ENCODE data around the gene SHH. TPM values are rescaled to one million over a fixed set of nuclear protein-coding genes. Genes with fewer than 3 reads are reported as not detected.

The SHH gene
- polyA plus RNA-seq, 3 donors, result not detected

DNA sequence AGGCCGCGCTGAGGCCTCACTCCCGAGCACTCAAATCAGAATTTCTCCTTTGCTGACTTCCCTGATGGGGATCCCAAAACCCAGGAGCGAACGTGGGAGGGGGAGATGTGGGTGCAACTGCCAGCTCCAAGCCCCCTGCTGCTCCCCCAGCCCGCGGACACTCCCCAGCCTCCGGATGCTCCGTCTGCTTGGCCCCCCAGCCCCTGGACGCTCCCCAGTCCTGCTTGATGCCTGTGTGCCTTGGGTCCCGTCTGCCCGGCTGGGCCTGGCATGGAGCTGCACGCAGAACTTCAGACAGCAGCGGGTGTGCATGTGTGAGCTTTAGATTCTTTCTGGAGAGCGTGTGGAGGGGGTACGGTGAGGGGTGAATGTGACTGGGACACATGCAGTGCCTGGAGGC lies 4.7 kb upstream of the SHH start:
- intact Hi-C loops (cut with micrococcal nuclease), result no loop called here

DNA sequence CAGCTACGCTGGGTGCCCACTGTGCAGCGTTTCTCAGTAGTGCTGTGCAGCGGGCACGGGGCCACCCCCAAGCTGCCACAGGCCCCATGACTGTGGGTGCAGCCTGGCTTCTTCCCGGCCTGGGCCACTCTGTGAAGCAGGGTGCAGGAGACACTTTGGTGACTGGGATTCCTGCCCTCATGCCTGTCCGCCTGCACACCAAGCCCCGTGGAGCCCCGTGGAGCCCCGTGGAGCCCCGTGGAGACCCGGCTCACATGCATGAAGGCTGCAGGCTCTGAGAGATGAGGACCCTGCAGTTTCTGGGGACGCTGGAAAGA lies 3.9 kb upstream of the SHH start:
- H3K4me3 Mint-ChIP-seq, result no peak overlapping the region
- Histone ChIP-seq H3K27ac (ENCODE audit: low read depth in 1 of 2, low read length in 2 of 2) (no peak overlapping the region), H2AFZ (ENCODE audit: insufficient read depth, low read depth, low read length, poor library complexity, severe bottlenecking) (no peak overlapping the region), H3K9me3 (replicated peaks in 1 of 2; ENCODE audit: control insufficient read depth in 1 of 2, insufficient read depth in 1 of 2, low read length in 2 of 2) (peaks cover 8 to 22% of the 10 kb centered on the region in 2 donors), H4K20me1 (ENCODE audit: insufficient read depth, low read length) (no peaks in the 10 kb centered on the region), H3K4me2 (replicated peaks; ENCODE audit: extremely low read depth, low read length, poor library complexity, severe bottlenecking) (no peak overlapping the region), H3K36me3 (replicated peaks in 1 of 2; ENCODE audit: control insufficient read depth in 1 of 2, insufficient read depth in 2 of 2, low read length in 2 of 2) (no peaks in the 10 kb centered on the region), H3K4me1 (ENCODE audit: control insufficient read depth in 1 of 2, insufficient read depth in 2 of 2, low read length in 2 of 2) (no peaks in the 10 kb centered on the region), H3K27me3 (ENCODE audit: control insufficient read depth in 2 of 2, insufficient read depth in 2 of 2, low read length in 2 of 2) (peaks cover 27 to 48% of the 10 kb centered on the region in 2 donors), H3K9ac (ENCODE audit: insufficient read depth, low read length, poor library complexity, severe bottlenecking) (no peak overlapping the region), H3K79me2 (ENCODE audit: insufficient read depth, low read length) (no peaks in the 10 kb centered on the region), H3K4me3 (replicated peaks in 1 of 3; ENCODE audit: low read depth in 2 of 3, low read length in 3 of 3) (no peak overlapping the region)
- intact Hi-C loops (cut with micrococcal nuclease), result no loop called here
- peaks cover 10% of the 10 kb centered on the region for H3K4me1 Mint-ChIP-seq
- DNase-seq, result no peak
- WGBS (ENCODE audit: insufficient coverage), result 87% methylated on average over 12 of the region's 12 CpGs
- H3K27ac Mint-ChIP-seq, result no peak overlapping the region
- TF ChIP-seq, protein P1, sequence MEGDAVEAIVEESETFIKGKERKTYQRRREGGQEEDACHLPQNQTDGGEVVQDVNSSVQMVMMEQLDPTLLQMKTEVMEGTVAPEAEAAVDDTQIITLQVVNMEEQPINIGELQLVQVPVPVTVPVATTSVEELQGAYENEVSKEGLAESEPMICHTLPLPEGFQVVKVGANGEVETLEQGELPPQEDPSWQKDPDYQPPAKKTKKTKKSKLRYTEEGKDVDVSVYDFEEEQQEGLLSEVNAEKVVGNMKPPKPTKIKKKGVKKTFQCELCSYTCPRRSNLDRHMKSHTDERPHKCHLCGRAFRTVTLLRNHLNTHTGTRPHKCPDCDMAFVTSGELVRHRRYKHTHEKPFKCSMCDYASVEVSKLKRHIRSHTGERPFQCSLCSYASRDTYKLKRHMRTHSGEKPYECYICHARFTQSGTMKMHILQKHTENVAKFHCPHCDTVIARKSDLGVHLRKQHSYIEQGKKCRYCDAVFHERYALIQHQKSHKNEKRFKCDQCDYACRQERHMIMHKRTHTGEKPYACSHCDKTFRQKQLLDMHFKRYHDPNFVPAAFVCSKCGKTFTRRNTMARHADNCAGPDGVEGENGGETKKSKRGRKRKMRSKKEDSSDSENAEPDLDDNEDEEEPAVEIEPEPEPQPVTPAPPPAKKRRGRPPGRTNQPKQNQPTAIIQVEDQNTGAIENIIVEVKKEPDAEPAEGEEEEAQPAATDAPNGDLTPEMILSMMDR (IDR thresholded peaks at IDR 0.05), result no peak
- peaks cover 2 to 3% of the 10 kb centered on the region in 2 donors for H3K36me3 Mint-ChIP-seq
- peaks cover 2 to 17% (median 5%) of the 10 kb centered on the region in 7 donors for H3K9me3 Mint-ChIP-seq
- peaks cover 50 to 64% (median 64%) of the 10 kb centered on the region in 3 donors for H3K27me3 Mint-ChIP-seq (ENCODE audit: low read depth in 3 of 3)

More for the DNA sequence above, 4.7 kb upstream of the SHH start:
- no peaks in the 10 kb centered on the region for H3K36me3 ChIP-seq (replicated peaks in 1 of 2; ENCODE audit: control insufficient read depth in 1 of 2, insufficient read depth in 2 of 2, low read length in 2 of 2)
- no peak overlapping the region for H3K27ac ChIP-seq (ENCODE audit: low read depth in 1 of 2, low read length in 2 of 2)
- no peaks in the 10 kb centered on the region for H4K20me1 ChIP-seq (ENCODE audit: insufficient read depth, low read length)
- TF ChIP-seq, protein P1 (IDR thresholded peaks at IDR 0.05), result no peak
- 97% methylated on average over 11 of the region's 16 CpGs for WGBS (ENCODE audit: insufficient coverage)
- Mint-ChIP-seq H3K27ac (no peak overlapping the region), H3K36me3 (peaks cover 2% of the 10 kb centered on the region in 2 donors), H3K9me3 (peaks cover 2 to 12% (median 5%) of the 10 kb centered on the region in 7 donors), H3K4me3 (no peak overlapping the region), H3K27me3 (ENCODE audit: low read depth in 3 of 3) (peaks cover 44 to 59% (median 57%) of the 10 kb centered on the region in 3 donors), H3K4me1 (peaks cover 6% of the 10 kb centered on the region)
- no peak overlapping the region for H3K4me3 ChIP-seq (replicated peaks in 1 of 3; ENCODE audit: low read depth in 2 of 3, low read length in 3 of 3)
- no peaks in the 10 kb centered on the region for H3K79me2 ChIP-seq (ENCODE audit: insufficient read depth, low read length)
- H2AFZ ChIP-seq (ENCODE audit: insufficient read depth, low read depth, low read length, poor library complexity, severe bottlenecking), result no peak overlapping the region
- no peak overlapping the region for H3K9ac ChIP-seq (ENCODE audit: insufficient read depth, low read length, poor library complexity, severe bottlenecking)
- H3K27me3 ChIP-seq (ENCODE audit: control insufficient read depth in 2 of 2, insufficient read depth in 2 of 2, low read length in 2 of 2), result peaks cover 19 to 40% of the 10 kb centered on the region in 2 donors
- peaks cover 8 to 13% of the 10 kb centered on the region in 2 donors for H3K9me3 ChIP-seq (replicated peaks in 1 of 2; ENCODE audit: control insufficient read depth in 1 of 2, insufficient read depth in 1 of 2, low read length in 2 of 2)
- no peaks in the 10 kb centered on the region for H3K4me1 ChIP-seq (ENCODE audit: control insufficient read depth in 1 of 2, insufficient read depth in 2 of 2, low read length in 2 of 2)
- no peak overlapping the region for H3K4me2 ChIP-seq (replicated peaks; ENCODE audit: extremely low read depth, low read length, poor library complexity, severe bottlenecking)
- no peak for DNase-seq
